CD8-positive, alpha-beta memory T cell (primary cell): ENCODE data around the gene EXOC6B. TPM values are rescaled to one million over a fixed set of nuclear protein-coding genes. Genes with fewer than 3 reads are reported as not detected.
"Not testable (repeated sequence)": the region's sequence is repeated elsewhere in the genome, so short reads cannot be mapped to it uniquely, and the experiment has no call there.

Source experiments
- CTCF ChIA-PET: fragments of 350-600 bp; sonication (Branson Sonifier 250); formaldehyde crosslinking; loops from one replicate; lab custom pipeline; 2021; ENCODE audit warnings: antibody characterized with exemption; lab: Charles Lee
- POLR2A ChIA-PET: fragments of 350-600 bp; sonication (Branson Sonifier 250); formaldehyde crosslinking; loops from one replicate; lab custom pipeline; 2021; ENCODE audit warnings: antibody characterized with exemption; lab: Charles Lee
- DNase-seq, 5 donors: peaks; one replicate each; pipeline versions ENCODE4 v3.0.0 to v3.0.0-alpha.2; 2020 to 2022; ENCODE audit warnings: mixed read lengths in 1 of 5
- H3K27ac ChIP-seq: one replicate; pipeline ENCODE4 v1.7.0; 2013; ENCODE audit warnings: low read depth, mild to moderate bottlenecking, low read length, moderate library complexity
- H3K27me3 ChIP-seq: 2 replicates; pipeline ENCODE4 v1.7.0; 2013; ENCODE audit warnings: low read length, mild to moderate bottlenecking; ENCODE audit not compliant: insufficient read depth, poor library complexity, severe bottlenecking
- H3K36me3 ChIP-seq: 2 replicates; pipeline ENCODE4 v1.7.0; 2013; ENCODE audit warnings: mild to moderate bottlenecking, low read length, moderate library complexity; ENCODE audit not compliant: insufficient read depth
- H3K4me1 ChIP-seq: 2 replicates; pipeline ENCODE4 v1.7.0; 2013; ENCODE audit warnings: mild to moderate bottlenecking, low read length, moderate library complexity; ENCODE audit not compliant: insufficient read depth
- H3K4me3 ChIP-seq: 2 replicates; pipeline ENCODE4 v1.7.0; 2013; ENCODE audit warnings: mild to moderate bottlenecking, low read length
- H3K9me3 ChIP-seq: 2 replicates; pipeline ENCODE4 v1.7.0; 2013; ENCODE audit warnings: mild to moderate bottlenecking, low read length
- H3K27ac Mint-ChIP-seq, 8 donors: one replicate each; pipeline ENCODE4 v1.8.0; 2020 to 2021; ENCODE audit warnings: mixed read lengths in 8 of 8, mild to moderate bottlenecking in 6 of 8, inconsistent platforms in 3 of 8, moderate library complexity in 3 of 8
- H3K27me3 Mint-ChIP-seq, 2 donors: one replicate each; pipeline ENCODE4 v1.8.0; 2020 to 2021; ENCODE audit warnings: mixed read lengths in 2 of 2, mild to moderate bottlenecking in 1 of 2, moderate library complexity in 1 of 2
- H3K36me3 Mint-ChIP-seq, 3 donors: one replicate each; pipeline ENCODE4 v1.8.0; 2020 to 2021; ENCODE audit warnings: mixed read lengths in 3 of 3, inconsistent platforms in 1 of 3, mild to moderate bottlenecking in 1 of 3
- H3K4me1 Mint-ChIP-seq, 3 donors: one replicate each; pipeline ENCODE4 v1.8.0; 2020 to 2021; ENCODE audit warnings: mixed read lengths in 3 of 3, inconsistent platforms in 1 of 3, mild to moderate bottlenecking in 1 of 3
- H3K4me3 Mint-ChIP-seq, 7 donors: one replicate each; pipeline ENCODE4 v1.8.0; 2020 to 2021; ENCODE audit warnings: mixed read lengths in 7 of 7, mild to moderate bottlenecking in 6 of 7, moderate library complexity in 4 of 7, inconsistent platforms in 2 of 7
- H3K9me3 Mint-ChIP-seq, 5 donors: one replicate each; pipeline ENCODE4 v1.8.0; 2020 to 2022; ENCODE audit warnings: mixed read lengths in 5 of 5, mild to moderate bottlenecking in 3 of 5, moderate library complexity in 2 of 5, inconsistent platforms in 1 of 5
- polyA plus RNA-seq: library from polyadenylated mRNA; unstranded; fragments of 300-500 nt; fragmentation: Illumina TruSeq; gene quantifications from one replicate; pipeline ENCODE4 v1.2.3, GENCODE V29; 2021
- total RNA-seq, 2 experiments: library from RNA; stranded (reverse); gene quantifications; one replicate each; pipeline ENCODE4 v1.2.3, GENCODE V29; 2021

The EXOC6B gene
- total and polyA plus RNA-seq, 3 experiments from 2014 or later, result 2.1 to 9.4 (median 7.1) TPM

DNA sequence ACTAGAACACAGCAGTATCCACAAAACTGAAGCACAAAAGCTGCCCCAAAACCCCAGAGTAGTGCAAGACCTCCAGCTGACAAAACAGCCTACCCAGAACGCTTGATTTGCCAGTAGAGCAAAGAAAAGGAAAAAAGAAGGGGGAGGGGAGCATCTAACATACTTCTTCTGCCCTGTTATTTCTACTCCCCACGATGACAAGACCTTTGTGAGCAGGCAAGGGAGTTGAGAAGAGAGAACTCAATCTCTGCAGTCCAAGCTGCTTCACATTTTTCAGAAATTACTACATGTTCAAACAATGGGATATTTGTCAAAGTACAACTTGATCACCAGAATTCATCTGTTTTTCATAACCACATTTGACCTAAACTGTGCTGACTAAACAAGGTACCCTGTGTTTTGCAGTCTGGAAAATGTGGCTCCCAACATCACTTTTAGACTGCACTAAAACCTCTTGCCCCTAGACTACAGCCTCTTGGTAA, 286.7 kb downstream of the EXOC6B start:
- Mint-ChIP-seq H3K27me3 (no peaks in the 10 kb centered on the region), H3K4me1 (no peaks in the 10 kb centered on the region), H3K36me3 (peaks cover 7 to 35% (median 9%) of the 10 kb centered on the region in 3 donors), H3K27ac (no peak overlapping the region), H3K9me3 (peaks cover 2 to 10% (median 2%) of the 10 kb centered on the region in 5 donors), H3K4me3 (no peak overlapping the region)
- no peak for DNase-seq
- POLR2A ChIA-PET, result no interaction called here
- Histone ChIP-seq H3K27me3 (no peaks in the 10 kb centered on the region), H3K4me1 (no peaks in the 10 kb centered on the region), H3K36me3 (no peaks in the 10 kb centered on the region), H3K4me3 (no peak overlapping the region), H3K9me3 (no peaks in the 10 kb centered on the region), H3K27ac (no peak overlapping the region)
- CTCF ChIA-PET, result no interaction called here

DNA sequence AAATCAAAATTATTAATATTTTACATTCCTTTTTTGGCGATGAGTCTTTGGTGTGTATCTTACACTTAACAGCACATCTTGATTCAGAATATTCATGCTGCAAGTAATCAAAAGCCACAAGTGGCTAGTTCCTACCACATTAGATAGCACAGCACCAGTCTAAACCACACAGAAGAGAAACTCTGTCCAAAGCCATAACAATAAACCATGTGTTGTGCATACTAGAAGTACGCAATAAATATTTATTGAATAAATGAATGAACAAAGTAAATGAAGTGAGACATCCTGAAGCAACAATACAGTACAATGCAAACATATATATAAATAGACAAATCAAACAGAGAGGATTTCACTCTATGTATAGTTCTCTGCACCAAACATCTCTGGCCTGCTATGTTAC, 287.3 kb downstream of the EXOC6B start:
- ChIA-PET POLR2A (no interaction called here), CTCF (no interaction called here)
- Histone ChIP-seq H3K4me3 (no peak overlapping the region), H3K36me3 (no peaks in the 10 kb centered on the region), H3K9me3 (no peaks in the 10 kb centered on the region), H3K27me3 (no peaks in the 10 kb centered on the region), H3K4me1 (no peaks in the 10 kb centered on the region), H3K27ac (no peak overlapping the region)
- Mint-ChIP-seq H3K36me3 (peaks cover 7 to 35% (median 9%) of the 10 kb centered on the region in 3 donors), H3K9me3 (peaks cover 2 to 10% (median 2%) of the 10 kb centered on the region in 5 donors), H3K27ac (no peak overlapping the region), H3K4me1 (no peaks in the 10 kb centered on the region), H3K27me3 (no peaks in the 10 kb centered on the region), H3K4me3 (no peak overlapping the region)
- DNase-seq, result no peak

DNA sequence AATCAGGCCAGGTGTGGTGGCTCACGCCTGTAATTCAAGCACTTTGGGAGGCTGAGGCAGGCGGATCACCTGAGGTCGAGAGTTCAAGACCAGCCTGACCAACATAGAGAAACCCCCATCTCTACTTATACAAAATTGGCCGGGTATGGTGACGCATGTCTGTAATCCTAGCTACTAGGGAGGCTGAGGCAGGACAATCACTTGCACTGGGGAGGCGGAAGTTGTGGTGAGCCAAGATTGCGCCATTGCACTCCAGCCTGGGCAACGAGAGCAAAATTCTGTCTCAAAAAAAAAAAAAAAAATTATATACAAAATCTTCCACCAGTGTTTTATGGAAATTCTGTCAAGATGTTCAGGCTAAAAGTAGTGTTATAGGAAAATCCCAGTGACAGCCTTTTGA, 290.2 kb downstream of the EXOC6B start:
- H3K4me3 ChIP-seq, H3K4me1 Mint-ChIP-seq, H3K36me3 ChIP-seq, H3K27me3 Mint-ChIP-seq, H3K27ac Mint-ChIP-seq, H3K9me3 ChIP-seq, H3K4me3 Mint-ChIP-seq, H3K4me1 ChIP-seq, POLR2A ChIA-PET, H3K27ac ChIP-seq, DNase-seq, H3K27me3 ChIP-seq, CTCF ChIA-PET, H3K9me3 Mint-ChIP-seq: not testable (repeated sequence)
- H3K36me3 Mint-ChIP-seq, result peaks cover 3 to 20% (median 4%) of the 10 kb centered on the region in 3 donors

DNA sequence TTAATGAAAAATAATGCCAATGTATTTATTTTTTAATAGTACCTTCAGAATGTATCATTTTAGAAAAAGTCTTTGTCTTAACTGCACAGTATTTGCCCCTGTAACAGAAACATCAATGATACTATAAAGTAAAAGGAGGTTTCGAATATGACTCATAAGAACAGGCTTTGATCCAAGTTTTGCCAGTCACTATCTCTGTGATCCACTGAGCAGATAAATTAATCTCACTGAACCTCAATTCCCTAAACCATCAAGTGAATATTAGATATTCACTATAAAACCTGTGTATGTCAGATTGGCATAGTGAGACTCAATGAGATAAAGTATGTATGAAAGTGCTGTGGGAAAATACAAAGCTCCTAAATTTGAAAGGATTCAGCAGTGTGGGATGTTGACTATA, 292.1 kb downstream of the EXOC6B start:
- POLR2A ChIA-PET, result no interaction called here
- H3K27me3 ChIP-seq, result no peaks in the 10 kb centered on the region
- Mint-ChIP-seq H3K4me3 (no peak overlapping the region), H3K27me3 (no peaks in the 10 kb centered on the region), H3K27ac (no peak overlapping the region), H3K36me3 (peaks cover 1 to 9% (median 5%) of the 10 kb centered on the region in 3 donors), H3K9me3 (no peaks in the 10 kb centered on the region), H3K4me1 (no peaks in the 10 kb centered on the region)
- no peak for DNase-seq
- no peaks in the 10 kb centered on the region for H3K9me3 ChIP-seq
- H3K4me1 ChIP-seq, result no peaks in the 10 kb centered on the region
- CTCF ChIA-PET, result no interaction called here
- no peak overlapping the region for H3K4me3 ChIP-seq
- H3K27ac ChIP-seq, result no peak overlapping the region
- no peaks in the 10 kb centered on the region for H3K36me3 ChIP-seq

DNA sequence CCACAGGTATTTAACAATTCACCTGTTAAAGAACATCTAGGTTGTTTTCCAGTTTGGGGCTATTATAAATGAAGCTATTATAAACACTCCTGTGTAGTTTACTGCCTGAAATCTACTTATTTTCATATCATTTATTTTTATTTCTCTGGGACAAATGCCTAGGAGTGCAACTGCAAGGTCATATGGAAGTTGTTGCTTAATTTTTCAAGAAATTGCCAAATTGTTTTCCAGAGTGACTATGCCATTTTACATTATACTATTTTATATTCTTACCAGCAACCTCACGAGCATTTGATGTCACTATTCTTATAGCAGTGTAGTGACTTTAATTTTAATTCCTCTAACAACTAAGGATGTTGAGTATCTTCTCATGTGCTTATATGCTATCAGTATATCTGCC, 298.4 kb downstream of the EXOC6B start:
- H3K4me3 Mint-ChIP-seq, result no peak overlapping the region
- no peaks in the 10 kb centered on the region for H3K9me3 ChIP-seq
- no peaks in the 10 kb centered on the region for H3K9me3 Mint-ChIP-seq
- H3K4me3 ChIP-seq, result no peak overlapping the region
- H3K4me1 ChIP-seq, result no peaks in the 10 kb centered on the region
- no peaks in the 10 kb centered on the region for H3K36me3 ChIP-seq
- CTCF ChIA-PET, result no interaction called here
- POLR2A ChIA-PET, result no interaction called here
- H3K4me1 Mint-ChIP-seq, result no peaks in the 10 kb centered on the region
- H3K27me3 ChIP-seq, result no peaks in the 10 kb centered on the region
- no peak overlapping the region for H3K27ac ChIP-seq
- no peaks in the 10 kb centered on the region for H3K27me3 Mint-ChIP-seq
- DNase-seq, result no peak
- H3K36me3 Mint-ChIP-seq, result peaks cover 0 to 8% (median 4%) of the 10 kb centered on the region in 3 donors
- H3K27ac Mint-ChIP-seq, result no peak overlapping the region

GRCh38 chr2:72526623-72527022, 299.2 kb downstream of the EXOC6B start:
- H3K9me3 ChIP-seq, result no peaks in the 10 kb centered on the region
- no peaks in the 10 kb centered on the region for H3K4me1 ChIP-seq
- no peak overlapping the region for H3K4me3 ChIP-seq
- no peak for DNase-seq
- H3K4me3 Mint-ChIP-seq, result no peak overlapping the region
- ChIA-PET CTCF (no interaction called here), POLR2A (no interaction called here)
- no peaks in the 10 kb centered on the region for H3K27me3 ChIP-seq
- no peaks in the 10 kb centered on the region for H3K36me3 ChIP-seq
- H3K36me3 Mint-ChIP-seq, result peaks cover 0 to 9% (median 4%) of the 10 kb centered on the region in 3 donors
- no peaks in the 10 kb centered on the region for H3K27me3 Mint-ChIP-seq
- no peak overlapping the region for H3K27ac ChIP-seq
- H3K27ac Mint-ChIP-seq, result no peak overlapping the region
- H3K4me1 Mint-ChIP-seq, result no peaks in the 10 kb centered on the region
- H3K9me3 Mint-ChIP-seq, result no peaks in the 10 kb centered on the region

- H3K4me3 Mint-ChIP-seq, result no peak overlapping the region
- no peaks in the 10 kb centered on the region for H3K36me3 ChIP-seq
- H3K27ac Mint-ChIP-seq, result no peak overlapping the region
- H3K27me3 Mint-ChIP-seq, result no peaks in the 10 kb centered on the region
- POLR2A ChIA-PET, result no interaction called here
- CTCF ChIA-PET, result no interaction called here
- peaks cover 0 to 9% (median 3%) of the 10 kb centered on the region in 3 donors for H3K36me3 Mint-ChIP-seq
- no peaks in the 10 kb centered on the region for H3K9me3 ChIP-seq
- H3K4me1 ChIP-seq, result no peaks in the 10 kb centered on the region
- H3K4me3 ChIP-seq, result no peak overlapping the region
- DNase-seq, result no peak
- H3K4me1 Mint-ChIP-seq, result no peaks in the 10 kb centered on the region
- no peak overlapping the region for H3K27ac ChIP-seq
- no peaks in the 10 kb centered on the region for H3K9me3 Mint-ChIP-seq
- H3K27me3 ChIP-seq, result no peaks in the 10 kb centered on the region
These were observed 301.8 kb downstream of the EXOC6B start for GRCh38 chr2:72524071-72524470.

- H3K4me1 Mint-ChIP-seq, result no peaks in the 10 kb centered on the region
- CTCF ChIA-PET, result no interaction called here
- H3K9me3 Mint-ChIP-seq, result no peaks in the 10 kb centered on the region
- DNase-seq, result no peak
- POLR2A ChIA-PET, result no interaction called here
- Histone ChIP-seq H3K4me3 (no peak overlapping the region), H3K27me3 (no peaks in the 10 kb centered on the region), H3K27ac (no peak overlapping the region), H3K36me3 (no peaks in the 10 kb centered on the region), H3K9me3 (no peaks in the 10 kb centered on the region), H3K4me1 (no peaks in the 10 kb centered on the region)
- no peaks in the 10 kb centered on the region for H3K27me3 Mint-ChIP-seq
- H3K4me3 Mint-ChIP-seq, result no peak overlapping the region
- no peak overlapping the region for H3K27ac Mint-ChIP-seq
- H3K36me3 Mint-ChIP-seq, result peaks cover 4 to 14% (median 4%) of the 10 kb centered on the region in 3 donors
These were observed 310.1 kb downstream of the EXOC6B start for GRCh38 chr2:72515696-72516095.

DNA sequence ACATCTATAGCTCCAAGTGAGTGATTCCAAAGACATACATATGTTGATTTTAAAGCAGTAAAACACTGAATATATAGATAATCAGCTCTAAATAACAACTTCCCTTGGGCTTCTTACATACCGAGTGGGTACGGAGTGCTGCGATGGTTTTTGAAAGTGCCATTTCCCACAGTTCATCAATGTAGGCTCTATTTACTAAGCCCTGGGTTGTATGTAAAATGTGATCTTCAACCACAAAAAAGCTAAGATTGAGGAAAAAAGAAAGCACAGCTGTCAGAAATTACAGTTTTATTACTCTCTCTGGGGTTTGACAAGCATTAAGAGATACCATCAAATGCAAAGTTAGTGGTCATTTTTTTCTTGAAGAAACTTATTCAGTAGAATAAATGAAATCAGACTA, 312.8 kb downstream of the EXOC6B start:
- no peak overlapping the region for H3K4me3 ChIP-seq
- H3K27ac ChIP-seq, result no peak overlapping the region
- CTCF ChIA-PET, result no interaction called here
- H3K27me3 Mint-ChIP-seq, result no peaks in the 10 kb centered on the region
- POLR2A ChIA-PET, result no interaction called here
- no peaks in the 10 kb centered on the region for H3K4me1 ChIP-seq
- no peaks in the 10 kb centered on the region for H3K9me3 Mint-ChIP-seq
- no peaks in the 10 kb centered on the region for H3K4me1 Mint-ChIP-seq
- DNase-seq, result no peak
- H3K36me3 ChIP-seq, result no peaks in the 10 kb centered on the region
- no peak overlapping the region for H3K4me3 Mint-ChIP-seq
- H3K27me3 ChIP-seq, result no peaks in the 10 kb centered on the region
- H3K9me3 ChIP-seq, result no peaks in the 10 kb centered on the region
- no peak overlapping the region for H3K27ac Mint-ChIP-seq
- peaks cover 6 to 18% (median 6%) of the 10 kb centered on the region in 3 donors for H3K36me3 Mint-ChIP-seq
